ENCODE data around the gene COX5A. TPM values are rescaled to one million over a fixed set of nuclear protein-coding genes. Genes with fewer than 3 reads are reported as not detected.
A peak's percentile ranks its signal among the peaks of the same experiment; 100 is the strongest.

The COX5A gene
- total RNA-seq, 4 donors from 2014 or later: 59.4 to 326 (median 195) TPM

GRCh38 chr15:74904190-74904805 lies 33.6 kb downstream of the COX5A start:
- no peak for DNase-seq
- no peak for TF ChIP-seq POLR2A (IDR thresholded peaks at IDR 0.05)
- TF ChIP-seq, protein P1, sequence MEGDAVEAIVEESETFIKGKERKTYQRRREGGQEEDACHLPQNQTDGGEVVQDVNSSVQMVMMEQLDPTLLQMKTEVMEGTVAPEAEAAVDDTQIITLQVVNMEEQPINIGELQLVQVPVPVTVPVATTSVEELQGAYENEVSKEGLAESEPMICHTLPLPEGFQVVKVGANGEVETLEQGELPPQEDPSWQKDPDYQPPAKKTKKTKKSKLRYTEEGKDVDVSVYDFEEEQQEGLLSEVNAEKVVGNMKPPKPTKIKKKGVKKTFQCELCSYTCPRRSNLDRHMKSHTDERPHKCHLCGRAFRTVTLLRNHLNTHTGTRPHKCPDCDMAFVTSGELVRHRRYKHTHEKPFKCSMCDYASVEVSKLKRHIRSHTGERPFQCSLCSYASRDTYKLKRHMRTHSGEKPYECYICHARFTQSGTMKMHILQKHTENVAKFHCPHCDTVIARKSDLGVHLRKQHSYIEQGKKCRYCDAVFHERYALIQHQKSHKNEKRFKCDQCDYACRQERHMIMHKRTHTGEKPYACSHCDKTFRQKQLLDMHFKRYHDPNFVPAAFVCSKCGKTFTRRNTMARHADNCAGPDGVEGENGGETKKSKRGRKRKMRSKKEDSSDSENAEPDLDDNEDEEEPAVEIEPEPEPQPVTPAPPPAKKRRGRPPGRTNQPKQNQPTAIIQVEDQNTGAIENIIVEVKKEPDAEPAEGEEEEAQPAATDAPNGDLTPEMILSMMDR (IDR thresholded peaks at IDR 0.05): no peak
- H3K4me1 ChIP-seq: peaks cover 4 to 16% (median 10%) of the 10 kb centered on the region in 4 donors
- no peak overlapping the region for H3K27ac ChIP-seq
- H3K36me3 ChIP-seq: peaks cover 0 to 50% (median 0%) of the 10 kb centered on the region in 3 donors
- H3K27me3 ChIP-seq: no peaks in the 10 kb centered on the region
- no peak overlapping the region for H3K4me3 ChIP-seq
- no peaks in the 10 kb centered on the region for H3K9me3 ChIP-seq

DNA sequence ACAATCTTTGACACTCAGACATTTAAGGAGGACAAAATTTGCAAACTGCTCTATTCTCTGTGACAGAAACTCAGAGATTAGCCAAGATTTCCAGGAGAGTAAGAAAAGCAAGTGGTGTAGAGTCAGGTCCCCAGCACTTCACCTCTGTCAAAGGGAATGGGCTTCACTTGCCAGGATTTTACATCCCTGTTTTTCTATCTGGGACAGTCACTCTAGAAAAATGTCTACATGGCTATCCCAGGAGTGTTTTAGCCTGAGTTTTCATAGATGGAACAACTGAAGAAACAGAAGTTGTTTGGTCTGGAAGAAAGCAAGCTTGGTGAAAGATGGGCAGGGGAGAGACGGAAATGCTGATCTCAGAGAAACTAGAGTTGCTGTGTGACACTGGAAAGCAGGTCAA lies 34.2 kb downstream of the COX5A start:
- no peak for DNase-seq
- Histone ChIP-seq H3K27ac (no peak overlapping the region), H3K36me3 (peaks cover 0 to 56% (median 0%) of the 10 kb centered on the region in 3 donors), H3K27me3 (no peaks in the 10 kb centered on the region), H3K9me3 (no peaks in the 10 kb centered on the region), H3K4me3 (no peak overlapping the region), H3K4me1 (peaks cover 4 to 16% (median 10%) of the 10 kb centered on the region in 4 donors)
- TF ChIP-seq POLR2A (IDR thresholded peaks at IDR 0.05): no peak
- TF ChIP-seq, protein P1 (IDR thresholded peaks at IDR 0.05): no peak

DNA sequence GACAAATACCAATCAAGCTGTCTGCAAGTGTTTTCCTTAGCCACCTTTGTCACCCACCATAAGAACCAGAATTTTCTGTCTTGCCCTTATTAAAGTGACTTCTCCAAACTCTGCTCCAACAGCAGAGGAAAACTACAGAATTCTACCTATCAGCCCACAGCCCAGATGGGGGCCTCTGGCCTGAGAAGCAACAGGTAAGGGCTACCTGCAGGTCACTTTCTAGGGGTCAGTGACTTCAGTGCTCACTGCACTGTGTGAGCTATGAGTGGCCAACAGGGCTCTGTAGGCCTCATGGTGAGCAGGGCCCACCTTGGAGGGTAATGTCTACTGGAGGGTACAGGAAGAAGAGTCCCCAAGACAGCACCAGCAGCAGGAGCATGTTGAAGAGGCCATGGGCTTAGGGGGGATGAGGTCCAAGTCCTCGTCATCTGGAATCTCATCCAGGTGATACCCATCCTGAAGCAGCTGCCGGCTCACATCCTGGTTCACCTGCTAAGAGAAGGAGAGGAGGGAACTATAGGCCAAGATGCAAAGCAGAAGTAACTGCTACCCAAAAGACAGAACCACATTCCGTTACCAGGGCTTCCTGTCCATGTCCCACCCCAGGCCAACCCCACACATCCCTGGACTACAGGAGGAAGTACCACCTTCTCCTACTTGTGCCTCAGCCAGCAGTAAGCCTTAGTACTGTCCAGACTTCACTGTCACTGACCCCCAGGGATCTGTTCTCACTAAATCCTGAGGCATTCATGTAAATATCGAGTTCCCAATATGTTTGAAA lies 35.4 kb downstream of the COX5A start:
- Histone ChIP-seq H3K27me3 (no peaks in the 10 kb centered on the region), H3K4me3 (no peak overlapping the region), H3K4me1 (peaks cover 3 to 15% (median 7%) of the 10 kb centered on the region in 4 donors), H3K27ac (no peak overlapping the region), H3K9me3 (no peaks in the 10 kb centered on the region), H3K36me3 (peaks cover 0 to 57% (median 0%) of the 10 kb centered on the region in 3 donors)
- DNase-seq: no peak
- TF ChIP-seq POLR2A (IDR thresholded peaks at IDR 0.05): no peak
- TF ChIP-seq, protein P1 (IDR thresholded peaks at IDR 0.05): no peak

DNA sequence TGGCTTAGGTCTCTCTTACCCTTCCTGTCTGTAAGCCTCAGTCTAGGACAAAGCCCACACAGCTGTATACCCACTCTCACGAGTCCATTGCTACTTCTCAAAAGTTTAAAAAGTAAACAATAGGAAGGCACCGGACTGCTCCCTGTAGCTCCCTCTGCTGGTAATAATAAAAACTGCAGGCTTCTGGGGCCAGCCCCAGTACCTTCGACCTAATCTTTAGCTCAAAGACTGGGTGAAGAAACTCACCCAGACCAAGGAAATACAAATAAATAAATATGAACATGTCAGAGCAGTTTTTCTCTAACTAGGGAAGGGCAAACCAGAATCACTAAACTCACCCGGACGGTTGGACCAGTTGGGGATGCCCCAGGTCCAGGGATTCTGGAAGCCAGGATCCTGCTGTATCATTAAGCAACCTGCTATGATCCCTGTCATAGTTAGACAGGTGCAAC lies 36.2 kb downstream of the COX5A start:
- H3K9me3 ChIP-seq: no peaks in the 10 kb centered on the region
- H3K4me1 ChIP-seq: peaks cover 0 to 12% (median 3%) of the 10 kb centered on the region in 4 donors
- H3K27ac ChIP-seq: peak overlapping the region in 1 of 4 donors; percentile 13
- TF ChIP-seq, protein P1 (IDR thresholded peaks at IDR 0.05): peak; percentile 90 to 96 (median 94)
- TF ChIP-seq POLR2A (IDR thresholded peaks at IDR 0.05): no peak
- no peak overlapping the region for H3K4me3 ChIP-seq
- H3K27me3 ChIP-seq: no peaks in the 10 kb centered on the region
- DNase-seq: peak; percentile 48 to 82 (median 61)
- H3K36me3 ChIP-seq: peaks cover 0 to 59% (median 0%) of the 10 kb centered on the region in 3 donors

- Histone ChIP-seq H3K27ac (no peak overlapping the region), H3K4me1 (peaks cover 0 to 14% (median 2%) of the 10 kb centered on the region in 4 donors), H3K9me3 (no peaks in the 10 kb centered on the region), H3K36me3 (peaks cover 0 to 55% (median 0%) of the 10 kb centered on the region in 3 donors), H3K4me3 (no peak overlapping the region), H3K27me3 (no peaks in the 10 kb centered on the region)
- DNase-seq: no peak
- TF ChIP-seq POLR2A (IDR thresholded peaks at IDR 0.05): no peak
- TF ChIP-seq, protein P1 (IDR thresholded peaks at IDR 0.05): no peak
Observed at GRCh38 chr15:74897300-74897701, 40.6 kb downstream of the COX5A start.
